ENCODE results near the gene ARHGEF2.

- TF ChIP-seq EZH2phosphoT487 (IDR thresholded peaks at IDR 0.05; ENCODE audit: insufficient read depth, low read depth) (no peak), EZH2 (IDR thresholded peaks at IDR 0.05; ENCODE audit: insufficient read depth, poor library complexity, severe bottlenecking) (no peak)
These were observed 46.9 kb downstream of the ARHGEF2 start for GRCh38 chr1:155931332-155932038.

All from GM23248 (cell line).